ENCODE data around the gene ZCCHC7. TPM values are rescaled to one million over a fixed set of nuclear protein-coding genes. Genes with fewer than 3 reads are reported as not detected.

The ZCCHC7 gene
- total and polyA plus RNA-seq, 9 donors = 15.8 to 37.4 (median 28.4) TPM

- H3K4me1 ChIP-seq (ENCODE audit: insufficient read depth) = no peaks in the 10 kb centered on the region
- no peak overlapping the region for H3K4me3 ChIP-seq
- intact Hi-C loops (cut with DNase I) = no loop called here
- H3K27me3 ChIP-seq = no peaks in the 10 kb centered on the region
- H3K9me3 ChIP-seq = no peaks in the 10 kb centered on the region
- H3K27ac ChIP-seq = no peak overlapping the region
- H3K36me3 ChIP-seq = no peaks in the 10 kb centered on the region
- TF ChIP-seq POLR2A (IDR thresholded peaks at IDR 0.05) (no peak), EP300 (IDR thresholded peaks at IDR 0.05) (no peak), CTCF (IDR thresholded peaks at IDR 0.05) (no peak)
- DNase-seq = no peak
- WGBS, 3 donors = 85 to 92% (median 88%) methylated on average over 5 of the region's 5 CpGs
These were observed 98.5 kb downstream of the ZCCHC7 start for GRCh38 chr9:37218800-37219425.

- Histone ChIP-seq H3K4me1 (ENCODE audit: insufficient read depth) (no peaks in the 10 kb centered on the region), H3K36me3 (no peaks in the 10 kb centered on the region), H3K9me3 (no peaks in the 10 kb centered on the region), H3K4me3 (no peak overlapping the region), H3K27me3 (no peaks in the 10 kb centered on the region), H3K27ac (no peak overlapping the region)
- TF ChIP-seq POLR2A (IDR thresholded peaks at IDR 0.05) = no peak
- TF ChIP-seq EP300 (IDR thresholded peaks at IDR 0.05) = no peak
- no peak for TF ChIP-seq CTCF (IDR thresholded peaks at IDR 0.05)
- 72 to 80% (median 79%) methylated on average over 4 of the region's 4 CpGs for WGBS, 3 donors
- intact Hi-C loops (cut with DNase I) = no loop called here
- DNase-seq = no peak
These were observed 100.6 kb downstream of the ZCCHC7 start for GRCh38 chr9:37220971-37221370.

GRCh38 chr9:37221489-37222106, 101.2 kb downstream of the ZCCHC7 start:
- TF ChIP-seq EP300 (IDR thresholded peaks at IDR 0.05) (no peak), CTCF (IDR thresholded peaks at IDR 0.05) (no peak), POLR2A (IDR thresholded peaks at IDR 0.05) (no peak)
- no peaks in the 10 kb centered on the region for H3K27me3 ChIP-seq
- H3K4me3 ChIP-seq = no peak overlapping the region
- WGBS, 3 donors = 96 to 97% (median 97%) methylated on average over 1 of the region's 1 CpG
- H3K36me3 ChIP-seq = no peaks in the 10 kb centered on the region
- H3K4me1 ChIP-seq (ENCODE audit: insufficient read depth) = no peaks in the 10 kb centered on the region
- H3K9me3 ChIP-seq = no peaks in the 10 kb centered on the region
- intact Hi-C loops (cut with DNase I) = no loop called here
- H3K27ac ChIP-seq = no peak overlapping the region
- DNase-seq = no peak

- Histone ChIP-seq H3K27me3 (no peaks in the 10 kb centered on the region), H3K36me3 (no peaks in the 10 kb centered on the region), H3K9me3 (no peaks in the 10 kb centered on the region), H3K4me1 (ENCODE audit: insufficient read depth) (no peaks in the 10 kb centered on the region), H3K27ac (no peak overlapping the region), H3K4me3 (no peak overlapping the region)
- intact Hi-C loops (cut with DNase I) = no loop called here
- TF ChIP-seq CTCF (IDR thresholded peaks at IDR 0.05) = no peak
- TF ChIP-seq POLR2A (IDR thresholded peaks at IDR 0.05) = no peak
- no peak for TF ChIP-seq EP300 (IDR thresholded peaks at IDR 0.05)
- 95 to 100% (median 96%) methylated on average over 1 of the region's 1 CpG for WGBS, 3 donors
- DNase-seq = no peak
These were observed 109.1 kb downstream of the ZCCHC7 start for GRCh38 chr9:37229455-37229854.
